HG02678 (cell line): ENCODE results near the gene KIF25.

ENCODE experiments used
- ATAC-seq: cut with Tn5 transposase; IDR thresholded peaks from one replicate; pipeline ENCODE4 v1.9.1; 2021; ENCODE audit warnings: mild to moderate bottlenecking, moderate library complexity; ENCODE audit not compliant: unreplicated experiment

KIF25 gene

DNA sequence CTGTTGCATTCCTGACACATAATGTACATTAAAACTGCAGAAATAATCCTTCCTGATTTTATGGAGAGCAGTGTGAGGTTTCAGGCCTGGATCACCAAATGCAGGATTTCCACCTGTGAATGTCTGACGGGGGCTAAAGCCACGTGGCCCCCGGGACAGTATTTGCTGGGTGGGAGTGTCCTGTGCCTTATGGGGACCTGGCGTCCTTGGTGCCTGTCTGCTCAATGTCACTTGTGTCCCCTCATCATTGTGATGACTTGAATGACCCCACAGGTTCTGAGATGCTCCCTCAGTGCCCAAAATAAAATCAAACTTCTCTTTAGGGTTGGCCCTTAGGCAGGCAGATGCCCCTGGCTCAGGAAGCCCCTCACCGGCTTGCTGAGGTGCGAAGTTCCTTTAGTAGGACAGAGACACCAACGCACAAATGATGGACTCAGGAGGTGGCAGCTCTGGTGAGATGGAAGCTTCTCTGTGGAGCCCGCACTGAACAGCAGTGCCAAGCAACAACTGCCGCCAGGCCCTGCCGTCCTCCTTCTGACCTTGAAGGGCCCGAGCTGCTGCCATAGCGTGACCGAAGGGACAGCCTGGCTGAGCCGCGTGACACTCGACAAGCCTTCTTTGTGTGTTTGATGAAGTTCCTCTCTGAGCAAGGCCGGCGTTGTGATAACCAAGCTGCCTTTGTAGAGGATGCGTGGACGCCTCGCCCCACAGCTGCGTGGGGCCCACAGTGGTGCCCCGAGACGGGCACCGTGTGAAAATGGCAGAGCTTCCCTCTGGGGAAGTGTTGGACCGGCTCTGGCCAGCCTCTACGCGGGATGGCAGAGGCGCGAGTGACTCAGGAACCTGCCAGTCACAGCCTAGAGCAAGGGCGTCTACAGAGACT is 50.6 kb downstream of the KIF25 start:
- no peak for ATAC-seq

- no peak for ATAC-seq
These were observed 51.2 kb downstream of the KIF25 start for GRCh38 chr6:168048724-168049025.

GRCh38 chr6:168049277-168049676 is 51.8 kb downstream of the KIF25 start:
- ATAC-seq, result no peak

GRCh38 chr6:168049706-168050224 is 52.3 kb downstream of the KIF25 start:
- no peak for ATAC-seq

GRCh38 chr6:168050225-168050880 is 52.9 kb downstream of the KIF25 start:
- no peak for ATAC-seq

GRCh38 chr6:168050881-168051586 is 53.6 kb downstream of the KIF25 start:
- ATAC-seq, result no peak

- no peak for ATAC-seq
These were observed 54.2 kb downstream of the KIF25 start for GRCh38 chr6:168051648-168052047.

DNA sequence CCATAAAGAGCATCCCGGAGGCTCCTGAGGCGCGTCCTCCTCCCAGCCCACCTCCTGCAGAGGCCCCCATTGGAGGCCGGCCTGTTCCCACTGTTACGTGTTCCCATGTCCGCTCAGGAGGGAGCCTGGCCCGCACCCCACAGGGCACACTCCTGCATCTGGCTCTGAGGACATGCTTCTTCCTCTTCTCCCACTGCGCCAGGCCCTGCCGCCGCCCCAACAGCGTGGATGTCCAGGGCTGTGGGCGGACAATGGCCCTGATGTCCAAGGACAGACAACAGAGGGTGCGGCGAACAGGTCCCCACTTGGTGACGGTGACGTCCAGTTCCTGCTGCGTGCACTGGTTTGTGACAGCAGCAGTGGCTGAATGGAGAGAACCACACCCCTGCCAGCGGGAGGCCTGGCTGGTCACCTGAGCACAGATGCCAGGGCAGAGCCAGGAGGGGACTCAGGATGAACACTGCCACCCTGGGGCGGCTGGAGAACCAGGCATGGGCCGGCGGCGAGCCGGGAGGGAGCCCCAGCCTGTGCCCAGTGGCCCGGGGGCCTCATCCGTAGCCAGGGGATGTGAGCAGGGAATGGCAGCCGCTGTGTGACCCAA is 54.9 kb downstream of the KIF25 start:
- ATAC-seq, result no peak

DNA sequence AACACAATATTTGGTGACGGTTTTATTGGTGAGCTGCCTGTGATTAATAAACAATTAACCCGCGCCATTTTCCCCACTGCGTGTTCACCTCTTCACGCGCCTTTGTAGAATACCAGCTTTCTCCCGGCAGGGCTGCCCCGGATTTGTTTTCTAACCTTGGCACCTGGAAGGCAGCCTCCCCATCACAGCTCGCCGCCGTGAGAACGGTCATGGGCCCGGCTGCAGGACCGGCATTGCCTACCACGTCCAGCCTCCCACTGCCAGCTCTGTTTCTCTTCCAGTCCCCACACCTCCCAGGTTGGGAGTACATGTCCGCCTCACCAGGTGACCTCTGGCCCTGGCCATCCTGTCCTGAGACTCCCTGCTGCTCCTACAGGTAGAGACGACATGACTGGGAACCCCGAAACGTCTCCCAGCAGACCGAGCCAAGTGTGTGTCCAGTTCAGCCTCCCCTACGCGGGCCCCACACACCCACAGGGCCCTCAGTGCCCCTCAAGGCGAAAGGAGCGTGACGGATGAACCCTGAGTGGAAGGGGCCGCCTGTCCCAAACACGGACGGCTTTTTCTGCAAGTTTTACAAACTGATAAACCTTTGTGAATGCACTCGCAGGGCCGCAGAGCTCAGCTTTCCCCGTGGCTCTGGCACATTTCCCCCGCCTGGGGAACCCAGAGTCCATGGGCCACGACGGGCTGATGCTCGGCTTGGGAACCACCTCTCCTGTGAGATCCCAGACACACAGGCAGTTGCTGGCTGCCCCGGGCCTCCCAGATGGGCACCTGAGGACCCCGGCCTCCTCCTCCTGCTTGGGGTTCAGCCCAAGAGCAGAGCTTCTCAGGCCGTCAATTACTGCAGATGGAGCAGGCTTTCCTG is 55.9 kb downstream of the KIF25 start:
- ATAC-seq, result no peak

DNA sequence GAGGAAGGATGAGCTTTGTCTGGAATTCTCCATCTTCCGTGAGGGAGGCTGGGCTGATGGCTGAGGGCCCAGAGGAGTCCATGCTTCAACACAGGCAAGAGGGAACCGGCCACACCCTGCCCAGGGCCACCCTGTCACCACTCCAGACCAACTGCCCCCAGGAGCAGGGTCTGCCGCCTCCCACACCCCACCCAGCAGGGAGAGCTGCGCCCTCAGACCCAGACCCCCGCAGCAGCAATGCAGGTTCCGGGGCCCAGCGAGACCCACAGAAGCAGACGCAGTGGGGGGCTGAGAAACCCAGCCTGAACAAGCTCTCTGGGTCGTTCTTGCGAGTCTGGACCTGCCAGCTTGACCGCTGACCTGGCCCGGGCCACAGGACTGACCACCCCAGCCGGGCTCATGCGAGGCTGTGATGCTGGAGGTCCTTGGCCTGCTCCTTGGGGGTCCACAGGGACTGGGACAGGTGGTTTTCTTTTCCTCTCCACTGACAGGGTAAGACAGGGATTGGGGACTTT is 56.5 kb downstream of the KIF25 start:
- ATAC-seq, result no peak

DNA sequence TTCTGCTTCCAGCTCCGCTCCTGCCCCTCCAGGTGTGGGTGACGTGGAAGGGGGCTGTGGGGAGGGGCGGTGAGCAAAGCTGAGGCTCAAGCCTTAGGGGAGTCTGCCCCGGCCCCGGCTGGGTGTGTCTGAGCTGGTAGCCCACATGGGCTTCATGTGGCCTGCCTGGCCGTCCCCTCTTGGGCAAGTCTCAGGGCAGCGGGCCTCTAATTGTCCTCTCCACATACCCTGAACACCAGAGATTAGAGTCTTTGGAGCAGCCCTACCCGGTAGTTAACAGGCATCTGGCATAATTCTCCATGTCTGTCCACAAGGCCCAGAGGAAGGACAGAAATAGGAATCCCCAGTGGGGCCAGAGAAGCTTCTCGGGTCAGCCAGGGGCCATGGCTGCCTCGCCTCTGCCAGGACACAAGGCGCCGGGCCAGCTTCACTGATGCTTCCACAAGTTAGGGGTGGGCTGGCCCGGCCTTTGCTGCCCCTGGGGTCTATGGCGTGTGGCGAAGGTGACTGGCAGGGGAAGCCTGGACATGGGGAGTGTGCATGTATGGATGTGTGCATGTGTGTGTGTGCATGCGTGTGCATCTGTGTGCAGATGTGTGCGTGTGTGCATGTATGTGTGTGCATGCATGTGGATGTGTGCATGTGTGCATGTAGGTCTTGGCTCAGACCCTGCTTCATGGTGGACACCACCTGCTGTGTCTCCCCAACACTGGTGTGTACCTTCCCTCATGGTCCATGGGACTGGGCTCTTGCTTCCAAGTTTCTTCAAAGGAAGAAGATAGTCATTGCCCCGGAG is 57.5 kb downstream of the KIF25 start:
- ATAC-seq, result no peak

DNA sequence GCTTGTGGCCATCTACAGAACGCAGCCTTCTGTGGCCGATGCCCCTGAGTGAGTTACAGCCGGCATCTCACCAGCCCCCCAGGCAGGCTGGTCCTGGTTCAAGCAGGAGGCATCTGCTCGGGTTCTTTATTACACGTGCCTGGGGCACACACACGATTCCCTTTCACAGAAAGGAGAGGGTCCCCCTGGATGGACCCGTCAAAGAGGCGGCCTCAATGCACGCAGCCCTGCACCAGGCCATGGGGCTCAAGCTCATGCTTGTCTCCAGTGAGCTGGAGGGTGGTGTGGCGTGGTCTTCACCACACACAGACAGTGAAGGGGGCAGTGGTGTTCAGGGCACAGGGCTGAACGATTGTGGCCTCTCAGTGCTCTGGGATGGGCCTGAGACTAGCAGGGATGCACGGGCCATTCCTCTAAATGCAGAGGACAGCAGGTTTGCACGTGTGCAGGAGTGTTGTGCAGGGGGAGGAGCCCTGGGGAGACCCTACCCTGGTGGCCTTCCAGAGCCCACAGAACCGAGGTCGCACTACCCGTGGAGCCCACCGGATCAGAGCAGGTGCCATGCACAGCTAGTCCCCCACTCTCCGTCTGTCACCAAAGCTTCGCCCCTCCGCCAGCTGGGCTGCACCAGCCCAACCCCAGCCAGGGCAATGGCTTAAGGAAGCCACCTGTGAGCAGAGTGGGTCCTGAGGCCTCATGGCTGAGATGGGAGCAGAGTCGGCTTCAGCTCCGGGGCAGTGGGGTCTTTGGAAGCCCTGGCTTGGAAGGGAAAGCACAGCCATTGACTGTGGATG is 58.4 kb downstream of the KIF25 start:
- no peak for ATAC-seq

GRCh38 chr6:168056892-168057527 is 59.5 kb downstream of the KIF25 start:
- ATAC-seq, result no peak

GRCh38 chr6:168057836-168058235 is 60.4 kb downstream of the KIF25 start:
- no peak for ATAC-seq

GRCh38 chr6:168058691-168059551 is 61.5 kb downstream of the KIF25 start:
- no peak for ATAC-seq

- ATAC-seq, result no peak
These were observed 63.1 kb downstream of the KIF25 start for GRCh38 chr6:168060521-168060931.
